GM06990 (cell line): ENCODE results near the gene LHFPL2.

Experiments used
- DNase-seq: peaks from one replicate; pipeline ENCODE4 v3.0.0-alpha.2; 2011; ENCODE audit not compliant: insufficient read length; ENCODE audit errors: extremely low read depth
- H3K27me3 ChIP-seq: replicated peaks from 2 replicates; pipeline ENCODE4 v1.6.0; 2011; ENCODE audit warnings: low read length; ENCODE audit not compliant: control insufficient read depth, insufficient read depth
- H3K36me3 ChIP-seq: 2 replicates; pipeline ENCODE4 v1.5.1; 2011; ENCODE audit warnings: low read length; ENCODE audit not compliant: control insufficient read depth, insufficient read depth
- H3K4me3 ChIP-seq: replicated peaks from 2 replicates; pipeline ENCODE4 v1.5.1; 2011; ENCODE audit warnings: low read depth, mild to moderate bottlenecking, control low read depth, low read length
- CTCF ChIP-seq: IDR thresholded peaks from 2 replicates; pipeline ENCODE4 v1.5.1; 2011; ENCODE audit warnings: low read length, control low read depth, mild to moderate bottlenecking, inconsistent platforms; ENCODE audit not compliant: insufficient read depth, poor library complexity, severe bottlenecking

Gene LHFPL2

GRCh38 chr5:78612227-78613150 lies 36.1 kb downstream of the LHFPL2 start:
- Histone ChIP-seq H3K4me3 (no peak overlapping the region), H3K27me3 (no peaks in the 10 kb centered on the region), H3K36me3 (peaks cover 5% of the 10 kb centered on the region)
- DNase-seq, result no peak
- TF ChIP-seq CTCF, result no peak

- Histone ChIP-seq H3K4me3 (no peak overlapping the region), H3K36me3 (peaks cover 5% of the 10 kb centered on the region), H3K27me3 (no peaks in the 10 kb centered on the region)
- TF ChIP-seq CTCF, result no peak
- no peak for DNase-seq
Measured at GRCh38 chr5:78611126-78611605, 37.4 kb downstream of the LHFPL2 start.

- DNase-seq, result no peak
- TF ChIP-seq CTCF, result no peak
- H3K36me3 ChIP-seq, result peaks cover 5% of the 10 kb centered on the region
Measured at GRCh38 chr5:78610636-78611035, 37.9 kb downstream of the LHFPL2 start.

GRCh38 chr5:78610163-78610583 lies 38.4 kb downstream of the LHFPL2 start:
- Histone ChIP-seq H3K4me3 (no peak overlapping the region), H3K27me3 (no peaks in the 10 kb centered on the region), H3K36me3 (peaks cover 5% of the 10 kb centered on the region)
- no peak for TF ChIP-seq CTCF
- no peak for DNase-seq

More at GRCh38 chr5:78610636-78611035, 37.9 kb downstream of the LHFPL2 start:
- H3K27me3 ChIP-seq, result no peaks in the 10 kb centered on the region
- H3K4me3 ChIP-seq, result no peak overlapping the region

- H3K36me3 ChIP-seq, result peaks cover 5% of the 10 kb centered on the region
- no peak for TF ChIP-seq CTCF
- H3K4me3 ChIP-seq, result no peak overlapping the region
- no peak for DNase-seq
- no peaks in the 10 kb centered on the region for H3K27me3 ChIP-seq
Measured at GRCh38 chr5:78607864-78608263, 40.7 kb downstream of the LHFPL2 start.
